ENCODE data around the gene STK32B.

Gene STK32B

GRCh38 chr4:5084911-5085475, 33.7 kb downstream of the STK32B start:
- Histone ChIP-seq H3K27me3 (no peaks in the 10 kb centered on the region), H3K9me3 (no peaks in the 10 kb centered on the region), H3K4me3 (ENCODE audit: low read depth in 1 of 2, low read length in 1 of 2) (no peak overlapping the region), H3K27ac (no peak overlapping the region), H3K4me1 (ENCODE audit: control insufficient read depth in 1 of 2, insufficient read depth in 1 of 2, low read depth in 1 of 2, low read length in 1 of 2) (no peaks in the 10 kb centered on the region), H3K36me3 (no peaks in the 10 kb centered on the region)
- no peak for TF ChIP-seq CTCF (IDR thresholded peaks at IDR 0.05)

GRCh38 chr4:5086535-5086934, 35.3 kb downstream of the STK32B start:
- no peaks in the 10 kb centered on the region for H3K4me1 ChIP-seq (ENCODE audit: control insufficient read depth in 1 of 2, insufficient read depth in 1 of 2, low read depth in 1 of 2, low read length in 1 of 2)
- no peaks in the 10 kb centered on the region for H3K36me3 ChIP-seq
- TF ChIP-seq CTCF (IDR thresholded peaks at IDR 0.05) = no peak
- H3K27me3 ChIP-seq = no peaks in the 10 kb centered on the region
- H3K4me3 ChIP-seq (ENCODE audit: low read depth in 1 of 2, low read length in 1 of 2) = no peak overlapping the region
- no peak overlapping the region for H3K27ac ChIP-seq
- H3K9me3 ChIP-seq = no peaks in the 10 kb centered on the region

- Histone ChIP-seq H3K4me3 (ENCODE audit: low read depth in 1 of 2, low read length in 1 of 2) (no peak overlapping the region), H3K27ac (no peak overlapping the region), H3K27me3 (no peaks in the 10 kb centered on the region), H3K4me1 (ENCODE audit: control insufficient read depth in 1 of 2, insufficient read depth in 1 of 2, low read depth in 1 of 2, low read length in 1 of 2) (no peaks in the 10 kb centered on the region), H3K36me3 (no peaks in the 10 kb centered on the region), H3K9me3 (peaks cover 5% of the 10 kb centered on the region)
- TF ChIP-seq CTCF (IDR thresholded peaks at IDR 0.05) = no peak
These were observed 45.0 kb downstream of the STK32B start for GRCh38 chr4:5096261-5096660.

GRCh38 chr4:5098176-5098575, 46.9 kb downstream of the STK32B start:
- H3K9me3 ChIP-seq = peaks cover 5% of the 10 kb centered on the region
- H3K27ac ChIP-seq = no peak overlapping the region
- H3K27me3 ChIP-seq = no peaks in the 10 kb centered on the region
- no peaks in the 10 kb centered on the region for H3K4me1 ChIP-seq (ENCODE audit: control insufficient read depth in 1 of 2, insufficient read depth in 1 of 2, low read depth in 1 of 2, low read length in 1 of 2)
- no peak for TF ChIP-seq CTCF (IDR thresholded peaks at IDR 0.05)
- H3K4me3 ChIP-seq (ENCODE audit: low read depth in 1 of 2, low read length in 1 of 2) = no peak overlapping the region
- no peaks in the 10 kb centered on the region for H3K36me3 ChIP-seq

GRCh38 chr4:5100336-5100735, 49.1 kb downstream of the STK32B start:
- Histone ChIP-seq H3K36me3 (no peaks in the 10 kb centered on the region), H3K27ac (no peak overlapping the region), H3K9me3 (peaks cover 5% of the 10 kb centered on the region), H3K4me3 (ENCODE audit: low read depth in 1 of 2, low read length in 1 of 2) (no peak overlapping the region), H3K27me3 (no peaks in the 10 kb centered on the region), H3K4me1 (ENCODE audit: control insufficient read depth in 1 of 2, insufficient read depth in 1 of 2, low read depth in 1 of 2, low read length in 1 of 2) (no peaks in the 10 kb centered on the region)
- TF ChIP-seq CTCF (IDR thresholded peaks at IDR 0.05) = no peak

- no peaks in the 10 kb centered on the region for H3K27me3 ChIP-seq
- H3K4me3 ChIP-seq (ENCODE audit: low read depth in 1 of 2, low read length in 1 of 2) = no peak overlapping the region
- H3K36me3 ChIP-seq = no peaks in the 10 kb centered on the region
- no peak for TF ChIP-seq CTCF (IDR thresholded peaks at IDR 0.05)
- H3K9me3 ChIP-seq = peaks cover 5% of the 10 kb centered on the region
- no peak overlapping the region for H3K27ac ChIP-seq
- no peaks in the 10 kb centered on the region for H3K4me1 ChIP-seq (ENCODE audit: control insufficient read depth in 1 of 2, insufficient read depth in 1 of 2, low read depth in 1 of 2, low read length in 1 of 2)
These were observed 49.7 kb downstream of the STK32B start for GRCh38 chr4:5100986-5101385.

All from neutrophil (primary cell).